Esophagus muscularis mucosa (tissue), 4 donors: ENCODE results near the gene EEPD1.
"Not testable (repeated sequence)": the region's sequence is repeated elsewhere in the genome, so short reads cannot be mapped to it uniquely, and the experiment has no call there.

Source experiments
- CTCF ChIP-seq, 3 experiments: fragments of 200-600 bp in 2 of 3; fragments of 450-650 bp in 1 of 3; sonication (generic) in 2 of 3; IDR thresholded peaks; one replicate each; pipeline ENCODE4 v1.5.1; 2017 to 2019; ENCODE audit warnings: antibody characterized with exemption in 3 of 3, mild to moderate bottlenecking in 2 of 3, moderate library complexity in 1 of 3
- EP300 ChIP-seq: sonication (generic); formaldehyde crosslinking; IDR thresholded peaks from one replicate; pipeline ENCODE4 v1.6.1; 2017; ENCODE audit warnings: antibody characterized with exemption
- POLR2A ChIP-seq: fragments of 450-650 bp; IDR thresholded peaks from one replicate; pipeline ENCODE4 v1.6.1; 2017; ENCODE audit warnings: antibody characterized with exemption, moderate library complexity, mild to moderate bottlenecking, low read depth

DNA sequence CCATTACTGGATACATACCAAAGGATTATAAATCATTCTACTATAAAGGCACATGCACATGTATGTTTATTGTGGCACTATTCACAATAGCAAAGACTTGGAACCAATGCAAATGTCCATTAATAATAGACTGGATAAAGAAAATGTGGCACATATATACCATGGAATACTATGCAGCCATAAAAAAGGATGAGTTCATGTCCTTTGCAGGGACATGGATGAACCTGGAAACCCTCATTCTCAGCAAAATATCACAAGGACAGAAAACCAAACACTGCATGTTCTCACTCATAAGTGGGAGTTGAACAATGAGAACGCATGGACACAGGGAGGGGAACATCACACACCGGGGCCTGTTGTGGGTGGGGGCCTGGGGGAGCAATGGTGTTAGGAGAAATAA, 27.4 kb upstream of the EEPD1 start:
- not testable (repeated sequence) for TF ChIP-seq CTCF (IDR thresholded peaks at IDR 0.05); EP300; POLR2A
